BJ (cell line): ENCODE measurements around the gene DMRT2. TPM values are rescaled to one million over a fixed set of nuclear protein-coding genes. Genes with fewer than 3 reads are reported as not detected.

Source experiments
- CTCF ChIA-PET: fragments of 350-600 bp; formaldehyde crosslinking; extraction: SDS; loops from one replicate; lab custom pipeline; 2021; ENCODE audit warnings: antibody characterized with exemption, inconsistent platforms; lab: Yijun Ruan, JAX
- POLR2A ChIA-PET: fragments of 300-600 bp; sonication (Branson Sonifier 250); formaldehyde crosslinking; extraction: SDS; loops from one replicate; lab custom pipeline; 2021; ENCODE audit warnings: antibody characterized with exemption; lab: Charles Lee
- DNase-seq: peaks from one replicate; pipeline ENCODE4 v3.0.0-alpha.2; 2011; ENCODE audit warnings: low read depth
- H3K27me3 ChIP-seq: 2 replicates; pipeline ENCODE4 v1.6.0; 2011; ENCODE audit warnings: low read length; ENCODE audit not compliant: control insufficient read depth, insufficient read depth
- H3K36me3 ChIP-seq: 2 replicates; pipeline ENCODE4 v1.5.1; 2011; ENCODE audit warnings: low read length; ENCODE audit not compliant: control insufficient read depth, insufficient read depth
- H3K4me3 ChIP-seq: 2 replicates; pipeline ENCODE4 v1.5.1; 2011; ENCODE audit warnings: low read depth, mild to moderate bottlenecking, control low read depth, low read length
- polyA plus RNA-seq: library from polyadenylated mRNA; depleted of rRNA; stranded (reverse); fragments of >200 nt; gene quantifications from 2 replicates; pipeline ENCODE4 v1.2.3, GENCODE V29; 2011
- TF ChIP-seq, protein P1 (sequence below): IDR thresholded peaks from 2 replicates; pipeline ENCODE4 v1.5.1; 2011; ENCODE audit warnings: low read depth, mild to moderate bottlenecking, control low read depth, inconsistent platforms, low read length, moderate library complexity; ENCODE audit not compliant: insufficient read depth

The DMRT2 gene
- polyA plus RNA-seq, 1 experiment: not detected

DNA sequence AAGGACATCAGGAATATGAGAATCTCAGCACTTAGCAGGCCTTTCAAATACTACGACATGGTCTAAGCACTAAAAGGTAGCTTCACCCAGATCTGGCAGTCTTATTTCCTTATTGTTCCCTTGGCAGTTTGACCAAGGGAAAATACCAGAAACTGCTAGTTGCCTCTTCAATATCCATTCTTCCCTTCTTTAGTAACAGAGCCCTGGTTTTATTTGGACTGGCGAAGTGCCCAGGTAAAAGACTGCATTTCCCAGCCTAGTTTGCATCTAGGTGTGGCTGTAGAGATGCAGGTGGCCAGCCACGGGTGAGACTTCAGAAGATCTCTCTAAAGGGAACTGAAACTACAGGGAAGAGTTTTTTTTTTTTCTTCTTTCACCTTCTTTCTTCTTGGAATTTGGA is 21.6 kb downstream of the DMRT2 start:
- no peaks in the 10 kb centered on the region for H3K36me3 ChIP-seq
- DNase-seq: no peak
- CTCF ChIA-PET: no interaction called here

DNA sequence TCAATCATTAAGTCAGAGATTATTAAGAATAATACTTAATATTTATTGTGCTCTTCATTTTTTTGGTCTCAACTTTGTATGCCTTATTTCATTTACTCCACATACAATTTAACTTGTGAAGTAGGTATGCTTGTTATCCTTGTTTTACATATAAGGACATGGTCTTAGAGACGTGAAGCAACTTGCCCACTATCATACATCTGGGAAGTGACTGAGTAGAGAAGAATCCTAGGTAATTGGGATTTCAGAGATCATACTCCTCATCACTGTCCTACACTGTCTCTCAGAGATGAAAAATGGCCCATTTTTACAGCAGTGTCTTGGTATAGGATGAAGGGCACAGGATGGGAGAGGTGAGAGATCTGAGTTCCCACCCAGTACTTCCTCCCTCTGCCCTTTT is 23.3 kb downstream of the DMRT2 start:
- no peaks in the 10 kb centered on the region for H3K27me3 ChIP-seq
- POLR2A ChIA-PET: no interaction called here
- CTCF ChIA-PET: no interaction called here
- TF ChIP-seq, protein P1, sequence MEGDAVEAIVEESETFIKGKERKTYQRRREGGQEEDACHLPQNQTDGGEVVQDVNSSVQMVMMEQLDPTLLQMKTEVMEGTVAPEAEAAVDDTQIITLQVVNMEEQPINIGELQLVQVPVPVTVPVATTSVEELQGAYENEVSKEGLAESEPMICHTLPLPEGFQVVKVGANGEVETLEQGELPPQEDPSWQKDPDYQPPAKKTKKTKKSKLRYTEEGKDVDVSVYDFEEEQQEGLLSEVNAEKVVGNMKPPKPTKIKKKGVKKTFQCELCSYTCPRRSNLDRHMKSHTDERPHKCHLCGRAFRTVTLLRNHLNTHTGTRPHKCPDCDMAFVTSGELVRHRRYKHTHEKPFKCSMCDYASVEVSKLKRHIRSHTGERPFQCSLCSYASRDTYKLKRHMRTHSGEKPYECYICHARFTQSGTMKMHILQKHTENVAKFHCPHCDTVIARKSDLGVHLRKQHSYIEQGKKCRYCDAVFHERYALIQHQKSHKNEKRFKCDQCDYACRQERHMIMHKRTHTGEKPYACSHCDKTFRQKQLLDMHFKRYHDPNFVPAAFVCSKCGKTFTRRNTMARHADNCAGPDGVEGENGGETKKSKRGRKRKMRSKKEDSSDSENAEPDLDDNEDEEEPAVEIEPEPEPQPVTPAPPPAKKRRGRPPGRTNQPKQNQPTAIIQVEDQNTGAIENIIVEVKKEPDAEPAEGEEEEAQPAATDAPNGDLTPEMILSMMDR: no peak
- DNase-seq: no peak
- H3K36me3 ChIP-seq: no peaks in the 10 kb centered on the region
- H3K4me3 ChIP-seq: no peak overlapping the region

More for the DNA sequence above, 21.6 kb downstream of the DMRT2 start:
- H3K4me3 ChIP-seq: no peak overlapping the region
- TF ChIP-seq, protein P1: no peak
- H3K27me3 ChIP-seq: no peaks in the 10 kb centered on the region
- POLR2A ChIA-PET: no interaction called here

DNA sequence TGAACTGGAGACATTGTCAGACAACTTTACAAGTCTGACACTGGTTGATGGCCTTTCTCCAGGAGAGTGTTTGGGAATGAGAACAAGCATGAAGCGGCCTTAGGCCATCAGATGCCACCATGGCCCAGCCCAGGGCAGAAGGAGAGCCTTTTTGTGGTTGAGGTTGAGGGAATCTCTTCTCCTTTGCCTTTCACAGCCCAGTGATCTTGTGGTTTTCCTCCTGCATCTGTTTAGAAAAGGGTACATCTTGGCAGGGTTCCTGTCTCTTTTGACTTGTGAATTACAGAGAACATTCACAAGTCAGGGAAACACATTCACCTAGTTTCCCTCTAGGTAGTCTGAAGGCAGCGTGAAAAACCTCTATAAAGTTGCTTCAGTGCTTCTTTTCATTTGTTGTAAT is 27.5 kb downstream of the DMRT2 start:
- no peaks in the 10 kb centered on the region for H3K27me3 ChIP-seq
- no peaks in the 10 kb centered on the region for H3K36me3 ChIP-seq
- ChIA-PET CTCF (no interaction called here), POLR2A (no interaction called here)
- TF ChIP-seq, protein P1: no peak
- no peak for DNase-seq
- H3K4me3 ChIP-seq: no peak overlapping the region

DNA sequence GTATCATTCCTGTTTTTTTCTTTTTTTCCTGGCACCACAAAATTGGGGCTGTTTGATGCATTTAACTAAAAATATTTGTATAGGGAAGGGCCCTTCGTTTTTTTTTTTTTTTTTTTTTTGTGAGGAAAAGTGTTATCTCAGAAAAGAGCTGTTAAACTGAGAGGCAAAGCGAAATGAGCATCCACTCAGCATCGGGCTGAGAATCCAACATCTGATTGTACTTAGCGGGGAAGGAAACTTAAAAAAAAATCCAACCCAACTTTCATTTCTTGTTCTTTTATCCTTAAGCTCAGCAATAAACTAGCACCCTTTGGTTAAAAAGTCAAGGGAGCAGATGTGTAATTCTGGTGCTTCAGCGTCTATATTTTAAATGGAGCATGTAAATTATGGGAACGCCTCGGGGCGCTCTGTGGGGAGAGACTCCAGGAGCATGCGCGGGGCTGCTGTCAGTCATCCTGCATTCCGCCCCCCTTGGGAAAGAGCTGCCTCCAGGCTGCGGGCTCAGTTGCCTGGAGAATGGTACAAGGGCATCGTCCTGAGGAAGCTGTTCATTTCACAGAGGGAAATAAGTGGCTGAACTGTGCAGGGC is 33.3 kb downstream of the DMRT2 start:
- no peak overlapping the region for H3K4me3 ChIP-seq
- no peaks in the 10 kb centered on the region for H3K27me3 ChIP-seq
- ChIA-PET POLR2A (no interaction called here), CTCF (no interaction called here)
- DNase-seq: no peak
- TF ChIP-seq, protein P1: no peak
- H3K36me3 ChIP-seq: no peaks in the 10 kb centered on the region

DNA sequence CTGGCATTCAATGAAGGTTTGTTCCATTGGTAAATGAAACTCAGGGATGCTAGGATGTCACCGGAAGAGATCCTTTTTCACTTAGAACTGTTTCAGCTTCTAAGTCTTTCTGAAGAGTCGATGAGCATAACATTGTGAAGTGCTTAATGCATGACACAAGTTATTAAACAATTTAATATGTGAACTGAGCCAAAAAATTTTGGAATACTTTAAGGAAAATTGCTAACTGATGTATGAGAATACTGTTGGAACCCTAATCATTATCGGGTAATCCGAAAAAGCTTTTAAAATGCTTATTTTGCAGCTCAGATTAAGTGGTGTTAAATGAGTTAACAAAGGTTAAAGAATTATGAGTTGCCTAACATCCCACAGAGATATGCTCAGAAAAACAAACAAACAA is 34.9 kb downstream of the DMRT2 start:
- CTCF ChIA-PET: no interaction called here
- TF ChIP-seq, protein P1: no peak
- POLR2A ChIA-PET: no interaction called here
- H3K27me3 ChIP-seq: no peaks in the 10 kb centered on the region
- H3K36me3 ChIP-seq: no peaks in the 10 kb centered on the region
- no peak overlapping the region for H3K4me3 ChIP-seq
- DNase-seq: no peak
